Measurements from ENCODE around the gene RERE.

RERE gene

DNA sequence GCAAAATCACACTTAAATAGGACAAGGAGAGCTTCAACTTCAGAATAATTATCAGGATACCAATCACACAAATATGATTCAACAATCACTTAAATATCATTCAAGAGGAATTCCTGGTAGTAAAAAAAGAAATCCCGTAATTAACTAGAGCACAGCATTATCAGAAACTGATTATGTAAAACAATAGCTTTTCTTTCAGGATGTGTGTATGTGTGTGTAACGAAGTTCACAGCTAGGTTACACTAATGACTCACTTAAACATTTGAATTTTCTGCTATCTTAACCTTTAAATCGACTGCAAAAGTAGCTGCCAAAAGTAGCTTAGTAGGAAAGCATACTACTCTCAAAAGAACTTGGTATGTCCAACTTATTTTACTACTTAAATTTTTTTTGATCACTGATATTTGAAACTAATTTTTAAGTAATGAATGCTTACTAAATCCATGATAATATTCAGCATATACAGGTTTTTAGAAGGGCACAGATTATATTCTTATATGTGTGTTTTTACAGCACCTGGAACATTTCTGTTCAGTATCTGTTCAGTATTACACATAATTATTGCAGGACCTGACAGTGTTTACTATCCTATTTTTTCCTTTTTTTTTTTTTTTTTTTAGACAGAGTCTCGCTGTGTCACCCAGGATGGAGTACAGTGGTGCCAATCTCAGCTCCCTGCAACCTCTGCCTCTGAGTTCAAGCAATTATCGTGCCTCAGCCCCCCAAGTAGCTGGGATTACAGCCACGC lies 4.2 kb downstream of the RERE start:
- no peak for DNase-seq (ENCODE audit: low spot score)
- Histone ChIP-seq H3K27me3 (ENCODE audit: control insufficient read depth in 3 of 3, insufficient read depth in 3 of 3, low read depth in 1 of 3, low read length in 3 of 3) (no peaks in the 10 kb centered on the region), H2BK120ac (ENCODE audit: low read depth, low read length) (no peak overlapping the region), H3K14ac (ENCODE audit: low read length) (no peak overlapping the region), H2BK15ac (ENCODE audit: low read length) (no peak overlapping the region), H2BK5ac (ENCODE audit: low read length) (no peak overlapping the region), H4K91ac (ENCODE audit: low read depth, low read length, poor library complexity) (no peak overlapping the region), H3K4me2 (ENCODE audit: insufficient read depth, low read length, poor library complexity, severe bottlenecking) (no peak overlapping the region), H3K4me1 (ENCODE audit: control insufficient read depth in 2 of 2, insufficient read depth in 1 of 2, low read depth in 1 of 2, low read length in 2 of 2) (peaks cover 1 to 14% of the 10 kb centered on the region in 2 donors), H3K27ac (replicated peaks; ENCODE audit: low read length) (no peak overlapping the region), H3K9ac (ENCODE audit: low read depth, low read length, poor library complexity) (no peak overlapping the region), H4K8ac (ENCODE audit: low read depth, low read length) (no peak overlapping the region), H3K79me1 (ENCODE audit: low read depth, low read length) (peaks cover 5% of the 10 kb centered on the region), H3K4me3 (ENCODE audit: low read length in 2 of 2) (no peak overlapping the region), H2AK5ac (ENCODE audit: low read depth, low read length) (no peak overlapping the region), H3K4ac (ENCODE audit: low read length) (no peak overlapping the region), H3K23ac (ENCODE audit: low read depth, low read length, poor library complexity) (no peak overlapping the region), H2AFZ (ENCODE audit: low read length) (no peak overlapping the region), H3K9me3 (replicated peaks in 1 of 2; ENCODE audit: control insufficient read depth in 2 of 2, insufficient read depth in 1 of 2, low read depth in 1 of 2, low read length in 2 of 2) (no peaks in the 10 kb centered on the region), H2BK12ac (ENCODE audit: low read length) (no peak overlapping the region), H3K18ac (ENCODE audit: low read length) (no peak overlapping the region), H3K36me3 (replicated peaks in 1 of 2; ENCODE audit: control insufficient read depth in 2 of 2, insufficient read depth in 2 of 2, low read length in 2 of 2) (no peaks in the 10 kb centered on the region)
- WGBS, 2 donors (ENCODE audit: extremely low coverage in 2 of 2, insufficient read length in 2 of 2, insufficient replicate concordance in 1 of 2): no CpG with 5 or more reads among the region's 6 CpGs

DNA sequence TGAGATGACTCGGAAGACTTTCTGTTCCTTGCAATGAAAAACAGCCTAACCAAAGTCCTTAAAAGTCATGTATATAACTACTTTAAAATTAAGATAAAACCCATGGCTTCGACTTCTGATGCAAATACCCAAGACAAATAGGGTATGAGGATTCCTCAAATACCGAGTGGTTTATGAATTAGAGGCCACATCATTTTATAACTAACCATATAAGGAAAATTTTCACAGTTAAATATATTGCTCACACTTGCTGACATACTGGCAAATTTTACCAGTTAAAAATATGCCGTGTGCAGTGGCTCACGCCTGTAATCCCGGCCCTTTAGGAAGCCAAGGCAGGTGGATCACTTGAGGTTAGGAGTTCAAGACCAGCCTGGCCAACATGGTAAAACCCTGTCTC lies 5.4 kb downstream of the RERE start:
- Histone ChIP-seq H3K36me3 (replicated peaks in 1 of 2; ENCODE audit: control insufficient read depth in 2 of 2, insufficient read depth in 2 of 2, low read length in 2 of 2) (no peaks in the 10 kb centered on the region), H2AK5ac (ENCODE audit: low read depth, low read length) (no peak overlapping the region), H2BK5ac (ENCODE audit: low read length) (no peak overlapping the region), H2AFZ (ENCODE audit: low read length) (no peak overlapping the region), H3K14ac (ENCODE audit: low read length) (no peak overlapping the region), H2BK15ac (ENCODE audit: low read length) (no peak overlapping the region), H3K18ac (ENCODE audit: low read length) (no peak overlapping the region), H3K79me1 (ENCODE audit: low read depth, low read length) (peaks cover 4% of the 10 kb centered on the region), H3K4ac (ENCODE audit: low read length) (no peak overlapping the region), H2BK12ac (ENCODE audit: low read length) (no peak overlapping the region), H2BK120ac (ENCODE audit: low read depth, low read length) (no peak overlapping the region), H3K27me3 (ENCODE audit: control insufficient read depth in 3 of 3, insufficient read depth in 3 of 3, low read depth in 1 of 3, low read length in 3 of 3) (no peaks in the 10 kb centered on the region), H3K4me2 (ENCODE audit: insufficient read depth, low read length, poor library complexity, severe bottlenecking) (no peak overlapping the region), H3K9me3 (replicated peaks in 1 of 2; ENCODE audit: control insufficient read depth in 2 of 2, insufficient read depth in 1 of 2, low read depth in 1 of 2, low read length in 2 of 2) (no peaks in the 10 kb centered on the region), H3K9ac (ENCODE audit: low read depth, low read length, poor library complexity) (no peak overlapping the region), H3K27ac (replicated peaks; ENCODE audit: low read length) (no peak overlapping the region), H4K8ac (ENCODE audit: low read depth, low read length) (no peak overlapping the region), H3K4me3 (ENCODE audit: low read length in 2 of 2) (no peak overlapping the region), H3K23ac (ENCODE audit: low read depth, low read length, poor library complexity) (no peak overlapping the region), H3K4me1 (ENCODE audit: control insufficient read depth in 2 of 2, insufficient read depth in 1 of 2, low read depth in 1 of 2, low read length in 2 of 2) (peaks cover 1 to 14% of the 10 kb centered on the region in 2 donors), H4K91ac (ENCODE audit: low read depth, low read length, poor library complexity) (no peak overlapping the region)
- WGBS, 2 donors (ENCODE audit: extremely low coverage in 2 of 2, insufficient read length in 2 of 2, insufficient replicate concordance in 1 of 2): no CpG with 5 or more reads among the region's 6 CpGs
- no peak for DNase-seq (ENCODE audit: low spot score)

DNA sequence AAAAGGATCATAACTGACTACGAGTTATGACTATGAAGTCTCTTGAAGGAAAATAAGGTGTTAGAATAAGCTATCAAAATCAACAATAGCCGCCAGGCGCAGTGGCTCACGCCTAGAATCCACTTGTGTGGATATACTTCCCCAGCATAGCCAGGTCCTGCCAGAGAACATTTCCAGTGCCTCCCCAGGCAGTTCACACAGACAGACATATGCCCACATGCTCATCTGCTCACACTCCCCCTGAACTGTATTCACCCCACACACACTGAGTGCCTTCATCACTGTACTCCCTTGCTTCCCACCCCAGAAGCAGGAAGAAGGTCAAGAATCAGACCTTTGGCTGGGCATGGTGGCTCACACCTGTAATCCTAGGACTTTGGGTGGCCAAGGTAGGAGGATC lies 6.5 kb downstream of the RERE start:
- WGBS, 2 donors (ENCODE audit: extremely low coverage in 2 of 2, insufficient read length in 2 of 2, insufficient replicate concordance in 1 of 2): no CpG with 5 or more reads among the region's 4 CpGs

DNA sequence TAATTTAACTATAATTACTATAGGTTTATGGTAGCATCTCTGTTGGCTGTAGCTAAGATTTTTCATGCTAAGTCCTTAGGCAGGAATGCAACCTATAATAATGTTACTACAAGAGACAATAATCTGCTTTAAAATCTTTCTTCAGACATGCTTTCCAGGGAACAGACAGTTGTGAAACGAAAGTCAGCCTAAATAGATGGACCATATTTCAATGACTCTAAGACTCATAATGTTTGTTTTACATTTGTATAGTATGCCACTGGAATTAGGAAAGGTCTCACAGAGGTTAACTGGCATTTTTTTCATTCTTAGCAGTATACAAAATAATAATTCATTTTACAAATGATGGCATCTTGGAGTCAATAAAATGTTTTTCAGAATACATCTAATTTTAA lies 8.1 kb downstream of the RERE start:
- H2BK12ac ChIP-seq (ENCODE audit: low read length): no peak overlapping the region
- H2BK15ac ChIP-seq (ENCODE audit: low read length): no peak overlapping the region
- no peak overlapping the region for H3K23ac ChIP-seq (ENCODE audit: low read depth, low read length, poor library complexity)
- H2BK5ac ChIP-seq (ENCODE audit: low read length): no peak overlapping the region
- no CpG with 5 or more reads among the region's 1 CpG for WGBS, 2 donors (ENCODE audit: extremely low coverage in 2 of 2, insufficient read length in 2 of 2, insufficient replicate concordance in 1 of 2)
- peaks cover 0 to 7% of the 10 kb centered on the region in 2 donors for H3K36me3 ChIP-seq (replicated peaks in 1 of 2; ENCODE audit: control insufficient read depth in 2 of 2, insufficient read depth in 2 of 2, low read length in 2 of 2)
- no peak overlapping the region for H4K91ac ChIP-seq (ENCODE audit: low read depth, low read length, poor library complexity)
- H3K4me1 ChIP-seq (ENCODE audit: control insufficient read depth in 2 of 2, insufficient read depth in 1 of 2, low read depth in 1 of 2, low read length in 2 of 2): peaks cover 0 to 2% of the 10 kb centered on the region in 2 donors
- no peak overlapping the region for H4K8ac ChIP-seq (ENCODE audit: low read depth, low read length)
- no peaks in the 10 kb centered on the region for H3K27me3 ChIP-seq (ENCODE audit: control insufficient read depth in 3 of 3, insufficient read depth in 3 of 3, low read depth in 1 of 3, low read length in 3 of 3)
- no peak overlapping the region for H3K4me3 ChIP-seq (ENCODE audit: low read length in 2 of 2)
- H3K18ac ChIP-seq (ENCODE audit: low read length): no peak overlapping the region
- H3K14ac ChIP-seq (ENCODE audit: low read length): no peak overlapping the region
- no peak overlapping the region for H2AK5ac ChIP-seq (ENCODE audit: low read depth, low read length)
- no peak overlapping the region for H3K27ac ChIP-seq (replicated peaks; ENCODE audit: low read length)
- H3K9ac ChIP-seq (ENCODE audit: low read depth, low read length, poor library complexity): no peak overlapping the region
- no peak overlapping the region for H3K4me2 ChIP-seq (ENCODE audit: insufficient read depth, low read length, poor library complexity, severe bottlenecking)
- H3K4ac ChIP-seq (ENCODE audit: low read length): no peak overlapping the region
- H3K79me1 ChIP-seq (ENCODE audit: low read depth, low read length): no peaks in the 10 kb centered on the region
- no peak for DNase-seq (ENCODE audit: low spot score)
- H2BK120ac ChIP-seq (ENCODE audit: low read depth, low read length): no peak overlapping the region
- H3K9me3 ChIP-seq (replicated peaks in 1 of 2; ENCODE audit: control insufficient read depth in 2 of 2, insufficient read depth in 1 of 2, low read depth in 1 of 2, low read length in 2 of 2): no peaks in the 10 kb centered on the region
- H2AFZ ChIP-seq (ENCODE audit: low read length): no peak overlapping the region

More for the DNA sequence above, 6.5 kb downstream of the RERE start:
- Histone ChIP-seq H3K27ac (replicated peaks; ENCODE audit: low read length) (no peak overlapping the region), H4K91ac (ENCODE audit: low read depth, low read length, poor library complexity) (no peak overlapping the region), H2BK15ac (ENCODE audit: low read length) (no peak overlapping the region), H3K36me3 (replicated peaks in 1 of 2; ENCODE audit: control insufficient read depth in 2 of 2, insufficient read depth in 2 of 2, low read length in 2 of 2) (peaks cover 0 to 5% of the 10 kb centered on the region in 2 donors), H2AK5ac (ENCODE audit: low read depth, low read length) (no peak overlapping the region), H3K4me3 (ENCODE audit: low read length in 2 of 2) (no peak overlapping the region), H2AFZ (ENCODE audit: low read length) (no peak overlapping the region), H3K79me1 (ENCODE audit: low read depth, low read length) (no peaks in the 10 kb centered on the region), H3K4me2 (ENCODE audit: insufficient read depth, low read length, poor library complexity, severe bottlenecking) (no peak overlapping the region), H2BK12ac (ENCODE audit: low read length) (no peak overlapping the region), H4K8ac (ENCODE audit: low read depth, low read length) (no peak overlapping the region), H2BK5ac (ENCODE audit: low read length) (no peak overlapping the region), H3K27me3 (ENCODE audit: control insufficient read depth in 3 of 3, insufficient read depth in 3 of 3, low read depth in 1 of 3, low read length in 3 of 3) (no peaks in the 10 kb centered on the region), H3K18ac (ENCODE audit: low read length) (no peak overlapping the region), H3K4me1 (ENCODE audit: control insufficient read depth in 2 of 2, insufficient read depth in 1 of 2, low read depth in 1 of 2, low read length in 2 of 2) (peaks cover 1 to 11% of the 10 kb centered on the region in 2 donors), H3K9ac (ENCODE audit: low read depth, low read length, poor library complexity) (no peak overlapping the region), H2BK120ac (ENCODE audit: low read depth, low read length) (no peak overlapping the region), H3K9me3 (replicated peaks in 1 of 2; ENCODE audit: control insufficient read depth in 2 of 2, insufficient read depth in 1 of 2, low read depth in 1 of 2, low read length in 2 of 2) (no peaks in the 10 kb centered on the region), H3K14ac (ENCODE audit: low read length) (no peak overlapping the region), H3K4ac (ENCODE audit: low read length) (no peak overlapping the region), H3K23ac (ENCODE audit: low read depth, low read length, poor library complexity) (no peak overlapping the region)
- DNase-seq (ENCODE audit: low spot score): no peak

All from neuronal stem cell (in vitro differentiated cells).